GM20000 (cell line): Measurements from ENCODE around the gene PHF3.

ENCODE experiments used
- DNase-seq: peaks from one replicate; pipeline ENCODE4 v3.0.0; 2012; ENCODE audit warnings: low spot score
- CTCF ChIP-seq: IDR thresholded peaks from 2 replicates; pipeline ENCODE4 v1.5.1; 2012; ENCODE audit warnings: mild to moderate bottlenecking, control low read depth; ENCODE audit errors: extremely low read depth, missing control alignments

PHF3 gene

GRCh38 chr6:63635588-63636517, at the start of gene PHF3:
PHF3 (plus strand) TSS chr6:63635802; CDS start chr6:63646552, 10,750 bp downstream.
- TF ChIP-seq CTCF = no peak
- DNase-seq = peak; percentile 96

- DNase-seq = no peak
- no peak for TF ChIP-seq CTCF
These were observed 45.6 kb upstream of the PHF3 start for GRCh38 chr6:63589952-63590411.

- DNase-seq = no peak
- no peak for TF ChIP-seq CTCF
These were observed 42.7 kb upstream of the PHF3 start for GRCh38 chr6:63592886-63593285.

GRCh38 chr6:63597141-63598048, 38.2 kb upstream of the PHF3 start:
- no peak for TF ChIP-seq CTCF
- no peak for DNase-seq

GRCh38 chr6:63598049-63599036, 37.3 kb upstream of the PHF3 start:
- peak; percentile 80 for DNase-seq
- TF ChIP-seq CTCF = peak; percentile 86

GRCh38 chr6:63599243-63599642, 36.4 kb upstream of the PHF3 start:
- no peak for DNase-seq
- TF ChIP-seq CTCF = no peak
